PC-9 (cell line): ENCODE measurements around the gene CHML. TPM values are rescaled to one million over a fixed set of nuclear protein-coding genes. Genes with fewer than 3 reads are reported as not detected.

Experiments
- BruUV-seq: library from RNA; stranded (reverse); fragments of 400-500 nt; replicated peaks from 2 replicates; lab custom pipeline; 2021; lab: Mats Ljungman, UMichigan
- CTCF ChIA-PET: fragments of 300-600 bp; sonication (Branson Sonifier 250); formaldehyde crosslinking; loops from one replicate; lab custom pipeline; 2022; ENCODE audit warnings: antibody characterized with exemption; lab: Charles Lee
- POLR2A ChIA-PET: fragments of 300-600 bp; sonication (Branson Sonifier 250); formaldehyde crosslinking; loops from one replicate; lab custom pipeline; 2022; ENCODE audit warnings: antibody characterized with exemption; ENCODE audit not compliant: unreplicated experiment; lab: Charles Lee
- DNase-seq, 2 experiments: peaks; one replicate each; pipeline versions ENCODE4 v3.0.0 to v3.0.0-alpha.2; 2015 to 2022; ENCODE audit warnings: mixed read lengths in 1 of 2
- H2AFZ ChIP-seq: fragments of 200-600 bp; sonication (generic); 2 replicates; pipeline ENCODE4 v1.8.1; 2017; ENCODE audit warnings: antibody characterized with exemption
- H3F3A ChIP-seq: fragments of 200-600 bp; sonication (generic); 2 replicates; pipeline ENCODE4 v1.8.1; 2017; ENCODE audit warnings: antibody characterized with exemption, mild to moderate bottlenecking, low read depth; ENCODE audit not compliant: insufficient read depth
- H3K27ac ChIP-seq: fragments of 200-600 bp; sonication (generic); 2 replicates; pipeline ENCODE4 v1.6.1; 2016; ENCODE audit warnings: mixed run types
- H3K27me3 ChIP-seq: fragments of 200-600 bp; sonication (generic); 2 replicates; pipeline ENCODE4 v1.6.1; 2016; ENCODE audit warnings: low read depth, mixed run types; ENCODE audit not compliant: insufficient read depth
- H3K36me3 ChIP-seq: fragments of 200-600 bp; sonication (generic); 2 replicates; pipeline ENCODE4 v1.6.1; 2016; ENCODE audit warnings: low read depth, mixed run types
- H3K4me1 ChIP-seq: fragments of 200-600 bp; sonication (generic); replicated peaks from 2 replicates; pipeline ENCODE4 v1.6.1; 2016; ENCODE audit warnings: mixed run types; ENCODE audit not compliant: insufficient read depth
- H3K4me2 ChIP-seq: fragments of 200-600 bp; sonication (generic); 2 replicates; pipeline ENCODE4 v1.6.1; 2017; ENCODE audit warnings: mixed run types
- H3K4me3 ChIP-seq: fragments of 200-600 bp; sonication (generic); 2 replicates; pipeline ENCODE4 v1.6.1; 2016; ENCODE audit warnings: mixed run types
- H3K79me2 ChIP-seq: fragments of 200-600 bp; sonication (generic); 2 replicates; pipeline ENCODE4 v1.6.1; 2017; ENCODE audit warnings: low read depth, mixed run types
- H3K9me2 ChIP-seq: fragments of 200-600 bp; sonication (generic); 2 replicates; pipeline ENCODE4 v1.8.1; 2017; ENCODE audit warnings: mild to moderate bottlenecking; ENCODE audit not compliant: insufficient read depth
- H3K9me3 ChIP-seq: fragments of 200-600 bp; sonication (generic); 2 replicates; pipeline ENCODE4 v1.8.1; 2016; ENCODE audit warnings: low read depth; ENCODE audit not compliant: insufficient read depth
- H4K20me1 ChIP-seq: fragments of 200-600 bp; sonication (generic); 2 replicates; pipeline ENCODE4 v1.8.1; 2017; ENCODE audit not compliant: insufficient read depth
- CTCF ChIP-seq: fragments of 200-600 bp; sonication (generic); conservative IDR thresholded peaks from 2 replicates; pipeline ENCODE4 v1.6.1; 2017; ENCODE audit warnings: mixed run types, antibody characterized with exemption, mild to moderate bottlenecking, moderate library complexity
- EZH2 ChIP-seq: fragments of 200-600 bp; sonication (generic); IDR thresholded peaks from 2 replicates; pipeline ENCODE4 v1.8.0; 2017; ENCODE audit warnings: antibody characterized with exemption, low read depth
- intact Hi-C: fragments of 100-400 bp; cut with micrococcal nuclease; formaldehyde crosslinking; loops from one replicate; pipeline ENCODE4 v1.10.0; 2022; ENCODE audit not compliant: unreplicated experiment
- total RNA-seq: library from RNA; stranded (reverse); gene quantifications from 2 replicates; pipeline ENCODE4 v1.2.3, GENCODE V29; 2021

The CHML gene
- total RNA-seq, 1 experiment from 2014 or later, result 47.8 TPM

- H3F3A ChIP-seq, result peaks cover 37% of the 10 kb centered on the region
- peaks cover 3% of the 10 kb centered on the region; the same call in 1 of the 2 replicates for H3K9me3 ChIP-seq
- H3K4me3 ChIP-seq, result peak overlapping the region; percentile 42; the same call in 1 of the 2 replicates
- ChIA-PET POLR2A (interaction anchor here (0.6 to 1.7 kb wide), 11 partner anchors 25 to 875 kb away, joined by 3 to 23 read pairs (median 7); no protein-coding TSS in a partner anchor), CTCF (interaction anchor here (0.5 to 0.7 kb wide), 2 partner anchors 123 to 153 kb away, joined by 3 to 8 read pairs; no protein-coding TSS in a partner anchor)
- peak overlapping the region; percentile 62 for H3K4me2 ChIP-seq
- no peaks in the 10 kb centered on the region for H4K20me1 ChIP-seq
- peaks cover 34% of the 10 kb centered on the region for H3K79me2 ChIP-seq
- H3K27ac ChIP-seq, result peak overlapping the region; percentile 86
- H2AFZ ChIP-seq, result peak overlapping the region; percentile 67
- TSS peak; percentile 40 for BruUV-seq
- peaks cover 46% of the 10 kb centered on the region for H3K4me1 ChIP-seq
- H3K9me2 ChIP-seq, result no peaks in the 10 kb centered on the region
- peaks cover 13% of the 10 kb centered on the region for H3K36me3 ChIP-seq
- intact Hi-C loops, result loop anchor here (1.0 to 2.0 kb wide), 3 partner anchors 66 to 364 kb away; no protein-coding TSS in a partner anchor
- H3K27me3 ChIP-seq, result no peaks in the 10 kb centered on the region
- DNase-seq, result peak; percentile 45 to 78
- TF ChIP-seq CTCF, result no peak
- TF ChIP-seq EZH2, result no peak
Observed at GRCh38 chr1:241640867-241641622, 876 bp upstream of the CHML start.

GRCh38 chr1:241639623-241640148 lies 483 bp downstream of the CHML start:
- Histone ChIP-seq H4K20me1 (no peaks in the 10 kb centered on the region), H3K4me2 (peak overlapping the region; percentile 100), H3K4me3 (peak overlapping the region; percentile 78), H3K27ac (peak overlapping the region; percentile 68), H3F3A (peaks cover 37% of the 10 kb centered on the region), H3K27me3 (no peaks in the 10 kb centered on the region), H3K79me2 (peaks cover 48% of the 10 kb centered on the region), H3K9me2 (no peaks in the 10 kb centered on the region), H3K36me3 (peaks cover 26% of the 10 kb centered on the region), H3K9me3 (peaks cover 3% of the 10 kb centered on the region; the same call in 1 of the 2 replicates), H3K4me1 (peaks cover 46% of the 10 kb centered on the region), H2AFZ (peak overlapping the region; percentile 84)
- POLR2A ChIA-PET, result no interaction called here
- peak in 1 of 2 experiments; percentile 21 for DNase-seq
- CTCF ChIA-PET, result no interaction called here
- BruUV-seq, result no TSS peak
- no peak for TF ChIP-seq CTCF
- TF ChIP-seq EZH2, result no peak
- intact Hi-C loops, result loop anchor here (1.0 to 2.0 kb wide), 3 partner anchors 68 to 365 kb away; no protein-coding TSS in a partner anchor

GRCh38 chr1:241638909-241639622 lies 1.1 kb downstream of the CHML start:
- H2AFZ ChIP-seq, result peak overlapping the region; percentile 84
- peaks cover 27% of the 10 kb centered on the region for H3K36me3 ChIP-seq
- H3K9me2 ChIP-seq, result no peaks in the 10 kb centered on the region
- H3K27ac ChIP-seq, result peak overlapping the region; percentile 68
- ChIA-PET CTCF (interaction anchor here (0.6 kb wide), 1 partner anchor 787 kb away, joined by 6 read pairs; no protein-coding TSS in a partner anchor), POLR2A (no interaction called here)
- peak overlapping the region; percentile 100 for H3K4me2 ChIP-seq
- no peak for DNase-seq
- no peaks in the 10 kb centered on the region for H3K27me3 ChIP-seq
- peaks cover 54% of the 10 kb centered on the region for H3K79me2 ChIP-seq
- no peak for TF ChIP-seq EZH2
- H3K4me1 ChIP-seq, result peaks cover 46% of the 10 kb centered on the region
- intact Hi-C loops, result loop anchor here (1.0 kb wide), 1 partner anchor 198 kb away; no protein-coding TSS in a partner anchor
- TSS peak; percentile 43 for BruUV-seq
- H3K9me3 ChIP-seq, result peaks cover 3% of the 10 kb centered on the region; the same call in 1 of the 2 replicates
- no peaks in the 10 kb centered on the region for H4K20me1 ChIP-seq
- peak overlapping the region; percentile 78 for H3K4me3 ChIP-seq
- peaks cover 37% of the 10 kb centered on the region for H3F3A ChIP-seq
